ENCODE data around the gene RTBDN.

DNA sequence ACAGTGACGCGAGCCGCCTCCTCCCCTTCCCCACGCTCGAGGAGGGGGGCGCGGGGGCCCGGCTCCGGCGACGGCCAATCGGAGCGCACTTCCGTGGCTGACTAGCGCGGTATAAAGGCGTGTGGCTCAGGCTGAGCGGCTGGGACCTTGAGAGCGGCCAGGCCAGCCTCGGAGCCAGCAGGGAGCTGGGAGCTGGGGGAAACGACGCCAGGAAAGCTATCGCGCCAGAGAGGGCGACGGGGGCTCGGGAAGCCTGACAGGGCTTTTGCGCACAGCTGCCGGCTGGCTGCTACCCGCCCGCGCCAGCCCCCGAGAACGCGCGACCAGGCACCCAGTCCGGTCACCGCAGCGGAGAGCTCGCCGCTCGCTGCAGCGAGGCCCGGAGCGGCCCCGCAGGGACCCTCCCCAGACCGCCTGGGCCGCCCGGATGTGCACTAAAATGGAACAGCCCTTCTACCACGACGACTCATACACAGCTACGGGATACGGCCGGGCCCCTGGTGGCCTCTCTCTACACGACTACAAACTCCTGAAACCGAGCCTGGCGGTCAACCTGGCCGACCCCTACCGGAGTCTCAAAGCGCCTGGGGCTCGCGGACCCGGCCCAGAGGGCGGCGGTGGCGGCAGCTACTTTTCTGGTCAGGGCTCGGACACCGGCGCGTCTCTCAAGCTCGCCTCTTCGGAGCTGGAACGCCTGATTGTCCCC, 42.9 kb downstream of the RTBDN start, which contains the start of gene JUNB:
- TF ChIP-seq, protein P1, sequence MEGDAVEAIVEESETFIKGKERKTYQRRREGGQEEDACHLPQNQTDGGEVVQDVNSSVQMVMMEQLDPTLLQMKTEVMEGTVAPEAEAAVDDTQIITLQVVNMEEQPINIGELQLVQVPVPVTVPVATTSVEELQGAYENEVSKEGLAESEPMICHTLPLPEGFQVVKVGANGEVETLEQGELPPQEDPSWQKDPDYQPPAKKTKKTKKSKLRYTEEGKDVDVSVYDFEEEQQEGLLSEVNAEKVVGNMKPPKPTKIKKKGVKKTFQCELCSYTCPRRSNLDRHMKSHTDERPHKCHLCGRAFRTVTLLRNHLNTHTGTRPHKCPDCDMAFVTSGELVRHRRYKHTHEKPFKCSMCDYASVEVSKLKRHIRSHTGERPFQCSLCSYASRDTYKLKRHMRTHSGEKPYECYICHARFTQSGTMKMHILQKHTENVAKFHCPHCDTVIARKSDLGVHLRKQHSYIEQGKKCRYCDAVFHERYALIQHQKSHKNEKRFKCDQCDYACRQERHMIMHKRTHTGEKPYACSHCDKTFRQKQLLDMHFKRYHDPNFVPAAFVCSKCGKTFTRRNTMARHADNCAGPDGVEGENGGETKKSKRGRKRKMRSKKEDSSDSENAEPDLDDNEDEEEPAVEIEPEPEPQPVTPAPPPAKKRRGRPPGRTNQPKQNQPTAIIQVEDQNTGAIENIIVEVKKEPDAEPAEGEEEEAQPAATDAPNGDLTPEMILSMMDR (IDR thresholded peaks at IDR 0.05; ENCODE audit: low read depth, low read length, poor library complexity, severe bottlenecking), result peak; percentile 20
- no peak for TF ChIP-seq EZH2phosphoT487 (IDR thresholded peaks at IDR 0.05; ENCODE audit: borderline replicate concordance, low read length)
